ENCODE data around the gene AMT.

DNA sequence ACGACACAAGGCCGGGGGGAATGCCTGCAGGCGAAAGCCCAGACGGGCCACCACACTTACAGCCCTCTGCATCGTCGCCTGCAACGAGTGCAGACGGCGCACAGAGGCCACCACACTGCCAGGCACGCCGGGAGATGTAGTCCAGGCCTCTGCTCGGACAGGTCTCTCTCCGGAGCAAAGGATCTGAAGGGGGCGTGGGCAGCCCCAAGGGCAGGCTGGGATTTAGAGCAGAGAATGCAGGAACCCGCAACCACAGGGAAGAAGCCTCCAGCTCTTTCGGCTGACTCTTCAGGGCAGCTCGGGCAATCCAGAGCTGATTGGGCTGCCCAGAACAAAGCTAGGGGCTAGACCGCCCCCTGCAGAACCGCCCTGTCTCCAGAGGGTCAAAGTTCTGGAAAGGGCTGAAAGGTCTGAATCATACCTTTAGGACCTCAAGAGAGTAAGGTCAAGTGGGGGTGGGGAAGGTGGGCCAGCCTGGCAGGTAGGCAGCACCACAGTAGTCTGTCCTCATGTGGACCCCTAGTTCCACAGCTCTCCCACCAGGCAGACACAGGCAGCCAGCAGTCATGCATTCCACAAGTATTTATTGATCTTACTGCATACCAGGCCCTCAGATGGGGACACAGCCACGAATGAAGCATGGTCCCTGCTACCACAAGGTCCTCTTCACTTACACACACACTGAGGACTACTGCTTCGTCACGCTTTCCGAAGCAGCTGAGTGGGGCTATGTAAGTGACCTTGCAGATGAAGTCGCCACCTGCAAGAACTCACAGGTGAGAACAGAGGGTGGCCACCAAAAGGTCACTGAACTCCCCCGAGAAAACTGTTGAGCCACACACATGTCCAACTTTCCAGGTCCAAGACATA is at the start of gene AMT:
- TF ChIP-seq, protein P1, sequence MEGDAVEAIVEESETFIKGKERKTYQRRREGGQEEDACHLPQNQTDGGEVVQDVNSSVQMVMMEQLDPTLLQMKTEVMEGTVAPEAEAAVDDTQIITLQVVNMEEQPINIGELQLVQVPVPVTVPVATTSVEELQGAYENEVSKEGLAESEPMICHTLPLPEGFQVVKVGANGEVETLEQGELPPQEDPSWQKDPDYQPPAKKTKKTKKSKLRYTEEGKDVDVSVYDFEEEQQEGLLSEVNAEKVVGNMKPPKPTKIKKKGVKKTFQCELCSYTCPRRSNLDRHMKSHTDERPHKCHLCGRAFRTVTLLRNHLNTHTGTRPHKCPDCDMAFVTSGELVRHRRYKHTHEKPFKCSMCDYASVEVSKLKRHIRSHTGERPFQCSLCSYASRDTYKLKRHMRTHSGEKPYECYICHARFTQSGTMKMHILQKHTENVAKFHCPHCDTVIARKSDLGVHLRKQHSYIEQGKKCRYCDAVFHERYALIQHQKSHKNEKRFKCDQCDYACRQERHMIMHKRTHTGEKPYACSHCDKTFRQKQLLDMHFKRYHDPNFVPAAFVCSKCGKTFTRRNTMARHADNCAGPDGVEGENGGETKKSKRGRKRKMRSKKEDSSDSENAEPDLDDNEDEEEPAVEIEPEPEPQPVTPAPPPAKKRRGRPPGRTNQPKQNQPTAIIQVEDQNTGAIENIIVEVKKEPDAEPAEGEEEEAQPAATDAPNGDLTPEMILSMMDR (IDR thresholded peaks at IDR 0.05) = no peak
- TF ChIP-seq POLR2A (IDR thresholded peaks at IDR 0.05) = no peak

Data from lower leg skin (tissue), 3 donors.